GM23338 (cell line): ENCODE data around the gene WDR37. TPM values are rescaled to one million over a fixed set of nuclear protein-coding genes. Genes with fewer than 3 reads are reported as not detected.

ENCODE experiments used
- ATAC-seq: fragments of 200-7000 bp; cut with Tn5 transposase; 3 replicates; pipeline ENCODE4 v1.9.1; 2020
- DNase-seq: peaks from one replicate; pipeline ENCODE4 v3.0.0-alpha.2; 2015; ENCODE audit warnings: low spot score
- H2AFZ ChIP-seq: fragments of 200-600 bp; sonication (generic); 2 replicates; pipeline ENCODE4 v1.8.0; 2016; ENCODE audit warnings: antibody characterized with exemption, mild to moderate bottlenecking, moderate library complexity
- H3F3A ChIP-seq: fragments of 200-600 bp; sonication (generic); replicated peaks from 2 replicates; pipeline ENCODE4 v1.8.0; 2017; ENCODE audit warnings: antibody characterized with exemption, mixed run types, low read depth
- H3K27ac ChIP-seq: fragments of 200-600 bp; sonication (generic); 2 replicates; pipeline ENCODE4 v1.6.1; 2016; ENCODE audit warnings: low read depth
- H3K27me3 ChIP-seq: fragments of 200-600 bp; sonication (generic); 2 replicates; pipeline ENCODE4 v1.8.0; 2016; ENCODE audit warnings: mild to moderate bottlenecking, mixed run types, moderate library complexity; ENCODE audit not compliant: insufficient read depth
- H3K36me3 ChIP-seq: fragments of 200-600 bp; sonication (generic); 2 replicates; pipeline ENCODE4 v1.8.0; 2016; ENCODE audit warnings: mild to moderate bottlenecking; ENCODE audit not compliant: insufficient read depth
- H3K4me1 ChIP-seq: fragments of 200-600 bp; sonication (generic); 2 replicates; pipeline ENCODE4 v1.8.0; 2016; ENCODE audit warnings: mild to moderate bottlenecking, moderate library complexity; ENCODE audit not compliant: insufficient read depth
- H3K4me2 ChIP-seq: fragments of 200-600 bp; sonication (generic); 2 replicates; pipeline ENCODE4 v1.7.1; 2017; ENCODE audit warnings: mixed run types
- H3K4me3 ChIP-seq: fragments of 200-600 bp; sonication (generic); 2 replicates; pipeline ENCODE4 v1.6.1; 2016; ENCODE audit warnings: mixed run types
- H3K79me2 ChIP-seq: fragments of 200-600 bp; sonication (generic); replicated peaks from 2 replicates; pipeline ENCODE4 v1.8.0; 2017; ENCODE audit warnings: mild to moderate bottlenecking; ENCODE audit not compliant: insufficient read depth
- H3K9me2 ChIP-seq: fragments of 200-600 bp; sonication (generic); 2 replicates; pipeline ENCODE4 v1.8.0; 2017; ENCODE audit not compliant: insufficient read depth
- H4K20me1 ChIP-seq: fragments of 200-600 bp; sonication (generic); replicated peaks from 2 replicates; pipeline ENCODE4 v1.8.0; 2017; ENCODE audit warnings: mild to moderate bottlenecking; ENCODE audit not compliant: insufficient read depth
- H3K27ac Mint-ChIP-seq: 2 replicates; pipeline ENCODE4 v1.8.0; 2020; ENCODE audit warnings: inconsistent platforms, mild to moderate bottlenecking, moderate library complexity, mixed read lengths
- H3K27me3 Mint-ChIP-seq: 3 replicates; pipeline ENCODE4 v1.8.0; 2022; ENCODE audit warnings: low read depth, mild to moderate bottlenecking, moderate library complexity, mixed read lengths, inconsistent platforms; ENCODE audit not compliant: insufficient read depth, poor library complexity
- H3K36me3 Mint-ChIP-seq: 3 replicates; pipeline ENCODE4 v1.8.0; 2021; ENCODE audit warnings: low read depth, mild to moderate bottlenecking, inconsistent platforms, moderate library complexity, mixed read lengths
- H3K4me1 Mint-ChIP-seq: 3 replicates; pipeline ENCODE4 v1.8.0; 2020; ENCODE audit warnings: mild to moderate bottlenecking, inconsistent platforms, mixed read lengths
- H3K4me3 Mint-ChIP-seq: 3 replicates; pipeline ENCODE4 v1.8.0; 2021; ENCODE audit warnings: moderate library complexity, mild to moderate bottlenecking, inconsistent platforms, mixed read lengths
- H3K9me3 Mint-ChIP-seq: 3 replicates; pipeline ENCODE4 v1.8.0; 2020; ENCODE audit warnings: moderate library complexity, mild to moderate bottlenecking, inconsistent platforms, mixed read lengths
- CREB1 ChIP-seq: fragments of 250-450 bp; sonication (Bioruptor Pico); IDR thresholded peaks from 2 replicates; pipeline ENCODE4 v1.5.0; 2020; ENCODE audit warnings: low read depth, mild to moderate bottlenecking, moderate library complexity
- EZH2 ChIP-seq: fragments of 200-600 bp; sonication (generic); IDR thresholded peaks from one replicate; pipeline ENCODE4 v1.8.0; 2017; ENCODE audit warnings: antibody characterized with exemption, mild to moderate bottlenecking, low read depth; ENCODE audit not compliant: unreplicated experiment
- EZH2phosphoT487 ChIP-seq: fragments of 200-600 bp; sonication (generic); IDR thresholded peaks from one replicate; pipeline ENCODE4 v1.8.1; 2018; ENCODE audit warnings: antibody characterized with exemption; ENCODE audit not compliant: unreplicated experiment
- JUNB ChIP-seq: IDR thresholded peaks from one replicate; pipeline ENCODE4 v1.6.1; 2016; ENCODE audit warnings: antibody characterized with exemption; ENCODE audit not compliant: unreplicated experiment
- NANOG ChIP-seq: IDR thresholded peaks from 2 replicates; pipeline ENCODE4 v1.6.1; 2016; ENCODE audit warnings: antibody characterized with exemption, borderline replicate concordance
- POLR2AphosphoS5 ChIP-seq: IDR thresholded peaks from 2 replicates; pipeline ENCODE4 v1.6.1; 2016; ENCODE audit warnings: antibody characterized with exemption, low read depth
- STAT1 ChIP-seq: IDR thresholded peaks from one replicate; pipeline ENCODE4 v1.6.1; 2016; ENCODE audit warnings: antibody characterized with exemption; ENCODE audit not compliant: unreplicated experiment
- ZNF114 ChIP-seq: fragments of 250-450 bp; sonication (Bioruptor Pico); IDR thresholded peaks from 2 replicates; pipeline ENCODE4 v1.5.0; 2020; ENCODE audit warnings: mild to moderate bottlenecking, moderate library complexity
- ZNF331 ChIP-seq: fragments of 250-450 bp; sonication (Bioruptor Pico); IDR thresholded peaks from 2 replicates; pipeline ENCODE4 v1.5.0; 2020; ENCODE audit warnings: low read depth, mild to moderate bottlenecking, moderate library complexity
- polyA plus RNA-seq: library from polyadenylated mRNA; unstranded; fragments of >200 nt; fragmentation: Nextera tagmentation; extraction: Ambion mirVana; gene quantifications from 2 replicates; pipeline ENCODE4 v1.2.1, GENCODE V29; 2016
- total RNA-seq: library from RNA; depleted of rRNA; stranded (reverse); fragments of >200 nt; shearing (Covaris generic); gene quantifications from 2 replicates; pipeline ENCODE4 v1.2.3, GENCODE V29; 2014
- TF ChIP-seq, protein P1 (sequence below): IDR thresholded peaks from 2 replicates; pipeline ENCODE4 v1.6.1; 2016; ENCODE audit warnings: antibody characterized with exemption
- TF ChIP-seq, protein P2 (sequence below): IDR thresholded peaks from one replicate; pipeline ENCODE4 v1.6.1; 2018; ENCODE audit warnings: antibody characterized with exemption; ENCODE audit not compliant: unreplicated experiment
- TF ChIP-seq, protein P3 (sequence below), 2 experiments: fragments of 200-600 bp in 1 of 2; sonication (generic) in 1 of 2; conservative IDR thresholded peaks; 2 replicates each; pipeline versions ENCODE4 v1.5.1 to v1.6.1; 2016 to 2017; ENCODE audit warnings: antibody characterized with exemption in 2 of 2, low read depth in 2 of 2, mild to moderate bottlenecking in 2 of 2, moderate library complexity in 1 of 2
- TF ChIP-seq, protein P4 (sequence below): fragments of 250-450 bp; sonication (Bioruptor Pico); IDR thresholded peaks from 2 replicates; pipeline ENCODE4 v1.5.0; 2020; ENCODE audit warnings: mild to moderate bottlenecking, moderate library complexity

The WDR37 gene
- total and polyA plus RNA-seq, 2 experiments from 2014 or later = 6.0 to 10.2 TPM

DNA sequence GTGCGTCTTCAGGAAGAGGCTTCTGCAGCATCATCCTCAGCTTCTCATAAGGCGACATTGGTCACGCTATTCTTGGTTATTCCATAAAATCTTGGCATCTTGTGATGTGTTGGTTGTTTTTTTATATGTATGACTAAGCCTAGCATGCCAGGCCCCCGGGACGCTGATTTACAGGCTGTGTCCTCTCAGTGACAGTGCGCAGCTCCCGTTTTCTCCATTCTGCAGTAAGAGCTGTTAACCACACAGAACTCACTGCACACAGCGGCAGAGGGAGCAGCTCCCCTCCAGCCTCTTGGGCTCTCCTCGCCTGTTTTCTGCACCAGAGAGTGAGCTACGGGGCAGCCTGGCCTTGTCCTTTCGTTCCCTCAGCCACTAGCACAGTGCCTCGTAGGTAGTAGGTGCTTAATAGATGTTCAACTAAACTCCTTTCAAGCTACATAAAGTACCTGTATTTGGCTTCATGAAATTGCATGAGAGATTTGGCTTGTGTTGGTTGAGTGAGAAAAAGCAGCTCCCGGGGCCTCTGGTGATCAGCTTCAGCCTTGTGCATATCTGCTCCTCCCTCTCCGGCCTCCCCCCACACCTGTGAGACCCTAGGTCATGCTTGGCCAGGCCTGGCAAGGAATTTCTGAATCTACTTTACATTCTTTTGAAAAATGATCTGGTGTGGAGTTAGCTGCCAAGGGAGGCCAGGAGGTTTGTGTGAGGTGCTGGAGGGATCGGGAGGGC is 116.2 kb downstream of the WDR37 start:
- H3K36me3 ChIP-seq = no peaks in the 10 kb centered on the region
- Mint-ChIP-seq H3K4me1 (no peaks in the 10 kb centered on the region; the same call in 1 of the 3 replicates), H3K27ac (no peak overlapping the region), H3K9me3 (no peaks in the 10 kb centered on the region), H3K36me3 (no peaks in the 10 kb centered on the region), H3K4me3 (no peak overlapping the region), H3K27me3 (peaks cover 15% of the 10 kb centered on the region)
- H3K4me2 ChIP-seq = no peak overlapping the region
- H3F3A ChIP-seq = no peaks in the 10 kb centered on the region
- no peak overlapping the region for H2AFZ ChIP-seq
- no peak for DNase-seq
- no peak overlapping the region for H3K27ac ChIP-seq
- no peak for ATAC-seq
- no peaks in the 10 kb centered on the region for H3K79me2 ChIP-seq
- no peak overlapping the region for H3K4me3 ChIP-seq
- H3K27me3 ChIP-seq = no peaks in the 10 kb centered on the region
- no peaks in the 10 kb centered on the region for H4K20me1 ChIP-seq
- H3K4me1 ChIP-seq = no peaks in the 10 kb centered on the region
- TF ChIP-seq JUNB = no peak
- TF ChIP-seq NANOG = no peak
- TF ChIP-seq, protein P1, sequence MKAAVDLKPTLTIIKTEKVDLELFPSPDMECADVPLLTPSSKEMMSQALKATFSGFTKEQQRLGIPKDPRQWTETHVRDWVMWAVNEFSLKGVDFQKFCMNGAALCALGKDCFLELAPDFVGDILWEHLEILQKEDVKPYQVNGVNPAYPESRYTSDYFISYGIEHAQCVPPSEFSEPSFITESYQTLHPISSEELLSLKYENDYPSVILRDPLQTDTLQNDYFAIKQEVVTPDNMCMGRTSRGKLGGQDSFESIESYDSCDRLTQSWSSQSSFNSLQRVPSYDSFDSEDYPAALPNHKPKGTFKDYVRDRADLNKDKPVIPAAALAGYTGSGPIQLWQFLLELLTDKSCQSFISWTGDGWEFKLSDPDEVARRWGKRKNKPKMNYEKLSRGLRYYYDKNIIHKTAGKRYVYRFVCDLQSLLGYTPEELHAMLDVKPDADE = no peak
- TF ChIP-seq ZNF114 (CRISPR knock-in tag) = no peak
- TF ChIP-seq EZH2phosphoT487 = no peak
- TF ChIP-seq ZNF331 (CRISPR knock-in tag) = no peak
- no peak for TF ChIP-seq POLR2AphosphoS5
- TF ChIP-seq, protein P2, sequence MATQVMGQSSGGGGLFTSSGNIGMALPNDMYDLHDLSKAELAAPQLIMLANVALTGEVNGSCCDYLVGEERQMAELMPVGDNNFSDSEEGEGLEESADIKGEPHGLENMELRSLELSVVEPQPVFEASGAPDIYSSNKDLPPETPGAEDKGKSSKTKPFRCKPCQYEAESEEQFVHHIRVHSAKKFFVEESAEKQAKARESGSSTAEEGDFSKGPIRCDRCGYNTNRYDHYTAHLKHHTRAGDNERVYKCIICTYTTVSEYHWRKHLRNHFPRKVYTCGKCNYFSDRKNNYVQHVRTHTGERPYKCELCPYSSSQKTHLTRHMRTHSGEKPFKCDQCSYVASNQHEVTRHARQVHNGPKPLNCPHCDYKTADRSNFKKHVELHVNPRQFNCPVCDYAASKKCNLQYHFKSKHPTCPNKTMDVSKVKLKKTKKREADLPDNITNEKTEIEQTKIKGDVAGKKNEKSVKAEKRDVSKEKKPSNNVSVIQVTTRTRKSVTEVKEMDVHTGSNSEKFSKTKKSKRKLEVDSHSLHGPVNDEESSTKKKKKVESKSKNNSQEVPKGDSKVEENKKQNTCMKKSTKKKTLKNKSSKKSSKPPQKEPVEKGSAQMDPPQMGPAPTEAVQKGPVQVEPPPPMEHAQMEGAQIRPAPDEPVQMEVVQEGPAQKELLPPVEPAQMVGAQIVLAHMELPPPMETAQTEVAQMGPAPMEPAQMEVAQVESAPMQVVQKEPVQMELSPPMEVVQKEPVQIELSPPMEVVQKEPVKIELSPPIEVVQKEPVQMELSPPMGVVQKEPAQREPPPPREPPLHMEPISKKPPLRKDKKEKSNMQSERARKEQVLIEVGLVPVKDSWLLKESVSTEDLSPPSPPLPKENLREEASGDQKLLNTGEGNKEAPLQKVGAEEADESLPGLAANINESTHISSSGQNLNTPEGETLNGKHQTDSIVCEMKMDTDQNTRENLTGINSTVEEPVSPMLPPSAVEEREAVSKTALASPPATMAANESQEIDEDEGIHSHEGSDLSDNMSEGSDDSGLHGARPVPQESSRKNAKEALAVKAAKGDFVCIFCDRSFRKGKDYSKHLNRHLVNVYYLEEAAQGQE = no peak
- TF ChIP-seq, protein P3, sequence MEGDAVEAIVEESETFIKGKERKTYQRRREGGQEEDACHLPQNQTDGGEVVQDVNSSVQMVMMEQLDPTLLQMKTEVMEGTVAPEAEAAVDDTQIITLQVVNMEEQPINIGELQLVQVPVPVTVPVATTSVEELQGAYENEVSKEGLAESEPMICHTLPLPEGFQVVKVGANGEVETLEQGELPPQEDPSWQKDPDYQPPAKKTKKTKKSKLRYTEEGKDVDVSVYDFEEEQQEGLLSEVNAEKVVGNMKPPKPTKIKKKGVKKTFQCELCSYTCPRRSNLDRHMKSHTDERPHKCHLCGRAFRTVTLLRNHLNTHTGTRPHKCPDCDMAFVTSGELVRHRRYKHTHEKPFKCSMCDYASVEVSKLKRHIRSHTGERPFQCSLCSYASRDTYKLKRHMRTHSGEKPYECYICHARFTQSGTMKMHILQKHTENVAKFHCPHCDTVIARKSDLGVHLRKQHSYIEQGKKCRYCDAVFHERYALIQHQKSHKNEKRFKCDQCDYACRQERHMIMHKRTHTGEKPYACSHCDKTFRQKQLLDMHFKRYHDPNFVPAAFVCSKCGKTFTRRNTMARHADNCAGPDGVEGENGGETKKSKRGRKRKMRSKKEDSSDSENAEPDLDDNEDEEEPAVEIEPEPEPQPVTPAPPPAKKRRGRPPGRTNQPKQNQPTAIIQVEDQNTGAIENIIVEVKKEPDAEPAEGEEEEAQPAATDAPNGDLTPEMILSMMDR (conservative IDR thresholded peaks at IDR 0.05; ENCODE audit: low read depth in 2 of 2) = no peak
- no peak for TF ChIP-seq CREB1
- TF ChIP-seq STAT1 = no peak
- TF ChIP-seq, protein P4, sequence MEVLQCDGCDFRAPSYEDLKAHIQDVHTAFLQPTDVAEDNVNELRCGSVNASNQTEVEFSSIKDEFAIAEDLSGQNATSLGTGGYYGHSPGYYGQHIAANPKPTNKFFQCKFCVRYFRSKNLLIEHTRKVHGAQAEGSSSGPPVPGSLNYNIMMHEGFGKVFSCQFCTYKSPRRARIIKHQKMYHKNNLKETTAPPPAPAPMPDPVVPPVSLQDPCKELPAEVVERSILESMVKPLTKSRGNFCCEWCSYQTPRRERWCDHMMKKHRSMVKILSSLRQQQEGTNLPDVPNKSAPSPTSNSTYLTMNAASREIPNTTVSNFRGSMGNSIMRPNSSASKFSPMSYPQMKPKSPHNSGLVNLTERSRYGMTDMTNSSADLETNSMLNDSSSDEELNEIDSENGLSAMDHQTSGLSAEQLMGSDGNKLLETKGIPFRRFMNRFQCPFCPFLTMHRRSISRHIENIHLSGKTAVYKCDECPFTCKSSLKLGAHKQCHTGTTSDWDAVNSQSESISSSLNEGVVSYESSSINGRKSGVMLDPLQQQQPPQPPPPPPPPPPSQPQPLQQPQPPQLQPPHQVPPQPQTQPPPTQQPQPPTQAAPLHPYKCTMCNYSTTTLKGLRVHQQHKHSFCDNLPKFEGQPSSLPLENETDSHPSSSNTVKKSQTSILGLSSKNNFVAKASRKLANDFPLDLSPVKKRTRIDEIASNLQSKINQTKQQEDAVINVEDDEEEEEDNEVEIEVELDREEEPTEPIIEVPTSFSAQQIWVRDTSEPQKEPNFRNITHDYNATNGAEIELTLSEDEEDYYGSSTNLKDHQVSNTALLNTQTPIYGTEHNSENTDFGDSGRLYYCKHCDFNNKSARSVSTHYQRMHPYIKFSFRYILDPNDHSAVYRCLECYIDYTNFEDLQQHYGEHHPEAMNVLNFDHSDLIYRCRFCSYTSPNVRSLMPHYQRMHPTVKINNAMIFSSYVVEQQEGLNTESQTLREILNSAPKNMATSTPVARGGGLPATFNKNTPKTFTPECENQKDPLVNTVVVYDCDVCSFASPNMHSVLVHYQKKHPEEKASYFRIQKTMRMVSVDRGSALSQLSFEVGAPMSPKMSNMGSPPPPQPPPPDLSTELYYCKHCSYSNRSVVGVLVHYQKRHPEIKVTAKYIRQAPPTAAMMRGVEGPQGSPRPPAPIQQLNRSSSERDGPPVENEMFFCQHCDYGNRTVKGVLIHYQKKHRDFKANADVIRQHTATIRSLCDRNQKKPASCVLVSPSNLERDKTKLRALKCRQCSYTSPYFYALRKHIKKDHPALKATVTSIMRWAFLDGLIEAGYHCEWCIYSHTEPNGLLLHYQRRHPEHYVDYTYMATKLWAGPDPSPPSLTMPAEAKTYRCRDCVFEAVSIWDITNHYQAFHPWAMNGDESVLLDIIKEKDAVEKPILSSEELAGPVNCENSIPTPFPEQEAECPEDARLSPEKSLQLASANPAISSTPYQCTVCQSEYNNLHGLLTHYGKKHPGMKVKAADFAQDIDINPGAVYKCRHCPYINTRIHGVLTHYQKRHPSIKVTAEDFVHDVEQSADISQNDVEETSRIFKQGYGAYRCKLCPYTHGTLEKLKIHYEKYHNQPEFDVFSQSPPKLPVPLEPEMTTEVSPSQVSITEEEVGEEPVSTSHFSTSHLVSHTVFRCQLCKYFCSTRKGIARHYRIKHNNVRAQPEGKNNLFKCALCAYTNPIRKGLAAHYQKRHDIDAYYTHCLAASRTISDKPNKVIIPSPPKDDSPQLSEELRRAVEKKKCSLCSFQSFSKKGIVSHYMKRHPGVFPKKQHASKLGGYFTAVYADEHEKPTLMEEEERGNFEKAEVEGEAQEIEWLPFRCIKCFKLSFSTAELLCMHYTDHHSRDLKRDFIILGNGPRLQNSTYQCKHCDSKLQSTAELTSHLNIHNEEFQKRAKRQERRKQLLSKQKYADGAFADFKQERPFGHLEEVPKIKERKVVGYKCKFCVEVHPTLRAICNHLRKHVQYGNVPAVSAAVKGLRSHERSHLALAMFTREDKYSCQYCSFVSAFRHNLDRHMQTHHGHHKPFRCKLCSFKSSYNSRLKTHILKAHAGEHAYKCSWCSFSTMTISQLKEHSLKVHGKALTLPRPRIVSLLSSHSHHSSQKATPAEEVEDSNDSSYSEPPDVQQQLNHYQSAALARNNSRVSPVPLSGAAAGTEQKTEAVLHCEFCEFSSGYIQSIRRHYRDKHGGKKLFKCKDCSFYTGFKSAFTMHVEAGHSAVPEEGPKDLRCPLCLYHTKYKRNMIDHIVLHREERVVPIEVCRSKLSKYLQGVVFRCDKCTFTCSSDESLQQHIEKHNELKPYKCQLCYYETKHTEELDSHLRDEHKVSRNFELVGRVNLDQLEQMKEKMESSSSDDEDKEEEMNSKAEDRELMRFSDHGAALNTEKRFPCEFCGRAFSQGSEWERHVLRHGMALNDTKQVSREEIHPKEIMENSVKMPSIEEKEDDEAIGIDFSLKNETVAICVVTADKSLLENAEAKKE (CRISPR knock-in tag) = no peak
- no peak for TF ChIP-seq EZH2
- H3K9me2 ChIP-seq = no peaks in the 10 kb centered on the region
